IPS-18a (cell line): ENCODE results near the gene RAP2C.

ENCODE experiments used
- H3K27ac ChIP-seq: one replicate; pipeline ENCODE4 v1.5.1; 2013; ENCODE audit warnings: low read length
- H3K27me3 ChIP-seq: one replicate; pipeline ENCODE4 v1.6.1; 2013; ENCODE audit warnings: mild to moderate bottlenecking, low read length; ENCODE audit not compliant: control insufficient read depth, insufficient read depth
- H3K36me3 ChIP-seq: one replicate; pipeline ENCODE4 v1.6.1; 2013; ENCODE audit warnings: low read depth, low read length; ENCODE audit not compliant: control insufficient read depth
- H3K4me1 ChIP-seq: one replicate; pipeline ENCODE4 v1.6.1; 2013; ENCODE audit warnings: low read depth, low read length; ENCODE audit not compliant: control insufficient read depth
- H3K4me3 ChIP-seq: one replicate; pipeline ENCODE4 v1.5.1; 2013; ENCODE audit warnings: low read length
- H3K9ac ChIP-seq: one replicate; pipeline ENCODE4 v1.6.1; 2013; ENCODE audit warnings: mild to moderate bottlenecking, low read length, moderate library complexity
- H3K9me3 ChIP-seq: one replicate; pipeline ENCODE4 v1.6.1; 2013; ENCODE audit warnings: low read depth, low read length; ENCODE audit not compliant: control insufficient read depth

The RAP2C gene

DNA sequence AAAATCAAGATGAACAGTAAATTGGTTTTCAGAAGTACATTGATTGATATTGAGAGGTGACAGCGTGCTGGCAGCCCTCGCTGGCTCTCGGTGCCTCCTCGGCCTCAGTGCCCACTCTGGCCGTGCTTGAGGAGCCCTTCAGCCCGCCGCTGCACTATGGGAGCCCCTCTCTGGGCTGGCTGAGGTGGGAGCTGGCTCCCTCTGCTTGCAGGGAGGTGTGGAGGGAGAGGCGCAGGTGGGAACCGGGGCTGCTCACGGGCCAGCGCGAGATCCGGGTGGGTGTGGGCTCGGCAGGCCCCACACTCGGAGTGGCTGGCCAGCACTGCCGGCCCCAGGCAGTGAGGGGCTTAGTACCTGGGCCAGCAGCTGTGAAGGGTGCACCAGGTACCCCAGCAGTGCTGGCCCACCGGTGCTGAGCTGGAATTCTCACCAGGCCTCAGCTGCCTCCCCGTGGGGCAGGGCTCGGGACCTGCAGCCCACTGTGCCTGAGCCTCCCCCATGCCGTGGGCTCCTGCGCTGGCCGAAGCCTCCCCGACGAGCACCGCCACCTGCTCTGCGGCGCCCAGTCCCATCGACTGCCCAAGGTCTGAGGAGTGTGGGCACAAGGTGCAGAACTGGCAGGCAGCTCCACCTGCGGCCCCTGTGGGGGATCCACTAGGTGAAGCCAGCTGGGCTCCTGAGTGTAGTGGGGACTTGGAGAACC is 25.2 kb downstream of the RAP2C start:
- no peaks in the 10 kb centered on the region for H3K36me3 ChIP-seq
- no peaks in the 10 kb centered on the region for H3K27me3 ChIP-seq
- H3K4me1 ChIP-seq, result no peaks in the 10 kb centered on the region
- H3K27ac ChIP-seq, result no peak overlapping the region
- no peak overlapping the region for H3K4me3 ChIP-seq
- no peak overlapping the region for H3K9ac ChIP-seq
- H3K9me3 ChIP-seq, result peaks cover 14% of the 10 kb centered on the region

DNA sequence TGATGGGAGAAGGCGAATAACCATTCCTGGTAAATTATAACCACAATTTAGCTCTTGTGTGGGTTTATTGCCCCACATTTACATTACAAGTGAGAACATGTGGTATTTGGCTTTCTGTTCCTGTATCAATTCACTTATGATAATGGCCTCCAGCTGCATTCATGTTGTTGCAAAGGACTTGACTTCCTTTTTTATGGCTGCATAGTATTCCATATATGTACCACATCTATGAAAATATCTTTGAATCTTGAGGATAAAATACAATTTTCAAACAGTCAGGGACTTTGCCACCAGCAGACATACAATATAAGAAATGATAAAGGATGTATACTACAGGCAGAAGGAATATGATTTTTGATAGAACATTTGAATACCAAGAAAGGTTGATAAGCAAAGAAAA is 27.3 kb downstream of the RAP2C start:
- no peaks in the 10 kb centered on the region for H3K4me1 ChIP-seq
- no peaks in the 10 kb centered on the region for H3K36me3 ChIP-seq
- H3K4me3 ChIP-seq, result no peak overlapping the region
- no peak overlapping the region for H3K9ac ChIP-seq
- no peak overlapping the region for H3K27ac ChIP-seq
- peaks cover 11% of the 10 kb centered on the region for H3K9me3 ChIP-seq
- no peaks in the 10 kb centered on the region for H3K27me3 ChIP-seq

DNA sequence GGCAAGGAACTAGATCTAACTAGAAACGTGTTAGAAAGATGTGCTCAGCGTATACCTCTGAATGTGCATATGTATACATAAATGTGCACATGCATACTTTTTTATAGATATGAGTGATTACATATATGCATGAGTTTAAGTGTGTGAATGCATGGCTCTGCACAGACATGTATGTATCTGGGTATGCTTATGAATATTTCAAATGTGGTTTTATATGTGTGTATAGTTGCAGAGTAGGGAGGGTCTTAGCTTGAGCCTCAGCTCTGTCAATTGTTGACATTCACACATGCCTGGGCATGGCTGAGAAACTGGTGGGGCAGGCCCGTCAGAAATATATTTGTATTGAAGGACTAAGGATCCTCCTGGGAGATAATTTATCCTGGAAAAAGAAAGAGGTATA is 31.1 kb downstream of the RAP2C start:
- H3K27ac ChIP-seq, result no peak overlapping the region
- H3K36me3 ChIP-seq, result no peaks in the 10 kb centered on the region
- H3K4me3 ChIP-seq, result no peak overlapping the region
- H3K9ac ChIP-seq, result no peak overlapping the region
- H3K27me3 ChIP-seq, result no peaks in the 10 kb centered on the region
- H3K4me1 ChIP-seq, result no peaks in the 10 kb centered on the region
- peaks cover 12% of the 10 kb centered on the region for H3K9me3 ChIP-seq

DNA sequence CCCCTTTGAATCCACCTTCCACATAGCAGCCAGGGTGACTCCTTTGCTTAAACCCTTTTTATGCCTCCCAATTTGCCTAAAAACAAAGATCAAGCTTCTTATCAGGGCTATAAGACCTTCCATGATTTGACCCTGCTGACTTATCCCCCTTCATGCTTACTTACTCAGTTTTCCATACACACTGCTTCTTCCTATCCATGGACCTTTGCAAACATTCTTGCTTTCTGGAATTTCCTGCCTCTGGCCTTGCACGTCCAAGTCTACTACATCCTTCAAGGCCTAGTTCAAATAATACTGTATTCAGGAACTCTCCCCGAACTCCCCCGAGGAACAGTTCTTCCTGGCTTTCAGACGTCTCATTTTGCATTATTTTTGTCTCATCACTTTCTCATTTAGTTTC is 31.8 kb downstream of the RAP2C start:
- no peak overlapping the region for H3K4me3 ChIP-seq
- H3K9ac ChIP-seq, result no peak overlapping the region
- H3K36me3 ChIP-seq, result no peaks in the 10 kb centered on the region
- no peaks in the 10 kb centered on the region for H3K27me3 ChIP-seq
- no peaks in the 10 kb centered on the region for H3K4me1 ChIP-seq
- peaks cover 12% of the 10 kb centered on the region for H3K9me3 ChIP-seq
- no peak overlapping the region for H3K27ac ChIP-seq

DNA sequence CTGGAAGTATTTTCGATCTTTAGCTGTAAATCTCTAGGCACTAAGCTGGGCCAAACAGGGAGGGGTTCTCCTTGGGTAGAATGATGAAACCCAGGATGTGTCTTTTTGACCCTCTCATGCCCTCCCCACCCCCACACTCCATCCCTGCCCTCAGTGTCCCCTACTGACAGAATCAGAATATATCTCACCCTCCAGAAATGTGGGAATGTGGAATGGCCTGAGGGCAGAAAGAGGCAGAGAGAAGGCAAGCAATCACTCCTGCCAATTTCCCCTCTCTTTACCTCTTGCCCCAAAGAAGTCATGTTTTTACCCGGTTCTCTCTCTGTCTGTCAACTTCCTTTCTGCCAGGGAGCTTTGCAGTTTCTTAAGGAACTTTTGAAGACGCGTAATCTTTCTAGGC is 34.4 kb downstream of the RAP2C start:
- Histone ChIP-seq H3K27ac (no peak overlapping the region), H3K9me3 (peaks cover 12% of the 10 kb centered on the region), H3K9ac (no peak overlapping the region), H3K4me3 (no peak overlapping the region), H3K36me3 (no peaks in the 10 kb centered on the region), H3K27me3 (no peaks in the 10 kb centered on the region), H3K4me1 (no peaks in the 10 kb centered on the region)

DNA sequence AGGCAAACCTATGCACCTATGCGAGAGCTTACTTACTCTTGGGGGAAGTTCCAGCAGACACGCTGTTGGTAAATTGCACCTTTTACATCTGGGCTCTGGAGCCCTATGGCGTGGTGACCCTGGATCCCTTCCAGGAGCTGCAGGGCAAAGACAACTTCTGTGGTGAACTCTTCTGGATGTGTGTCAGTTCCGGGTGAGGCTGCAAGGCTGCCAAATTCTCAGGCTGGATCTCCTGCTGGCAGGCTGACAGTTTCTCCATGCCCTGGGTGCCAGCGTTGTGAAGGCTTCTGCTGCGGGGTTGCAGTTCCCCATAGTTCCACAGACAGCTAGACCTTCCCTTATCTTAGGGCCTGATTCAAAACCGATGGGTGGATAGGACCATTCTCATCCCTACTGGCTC is 37.9 kb downstream of the RAP2C start:
- peaks cover 12% of the 10 kb centered on the region for H3K9me3 ChIP-seq
- H3K4me3 ChIP-seq, result no peak overlapping the region
- H3K36me3 ChIP-seq, result no peaks in the 10 kb centered on the region
- no peak overlapping the region for H3K9ac ChIP-seq
- no peaks in the 10 kb centered on the region for H3K4me1 ChIP-seq
- no peak overlapping the region for H3K27ac ChIP-seq
- H3K27me3 ChIP-seq, result no peaks in the 10 kb centered on the region

DNA sequence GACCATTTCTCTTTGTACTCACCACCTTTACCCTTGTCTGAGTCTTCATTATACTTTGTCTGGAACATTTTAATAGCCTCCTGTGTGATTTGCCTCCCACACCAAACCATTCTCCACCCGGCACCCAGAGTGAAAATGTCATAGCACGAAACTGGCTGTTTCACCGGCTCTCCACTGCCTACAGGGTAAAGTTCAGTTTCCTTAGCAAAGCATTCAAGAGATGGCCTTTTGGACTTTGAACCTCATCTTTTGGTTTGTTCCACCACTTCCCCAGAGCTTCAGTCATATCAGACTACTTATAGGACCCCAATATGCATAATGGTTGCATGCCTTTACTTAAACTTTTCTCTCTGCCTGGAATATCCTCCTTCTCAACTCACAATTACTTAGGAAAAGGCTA is 38.3 kb downstream of the RAP2C start:
- peaks cover 15% of the 10 kb centered on the region for H3K9me3 ChIP-seq
- H3K27ac ChIP-seq, result no peak overlapping the region
- H3K4me1 ChIP-seq, result no peaks in the 10 kb centered on the region
- no peak overlapping the region for H3K9ac ChIP-seq
- H3K4me3 ChIP-seq, result no peak overlapping the region
- H3K27me3 ChIP-seq, result no peaks in the 10 kb centered on the region
- no peaks in the 10 kb centered on the region for H3K36me3 ChIP-seq

DNA sequence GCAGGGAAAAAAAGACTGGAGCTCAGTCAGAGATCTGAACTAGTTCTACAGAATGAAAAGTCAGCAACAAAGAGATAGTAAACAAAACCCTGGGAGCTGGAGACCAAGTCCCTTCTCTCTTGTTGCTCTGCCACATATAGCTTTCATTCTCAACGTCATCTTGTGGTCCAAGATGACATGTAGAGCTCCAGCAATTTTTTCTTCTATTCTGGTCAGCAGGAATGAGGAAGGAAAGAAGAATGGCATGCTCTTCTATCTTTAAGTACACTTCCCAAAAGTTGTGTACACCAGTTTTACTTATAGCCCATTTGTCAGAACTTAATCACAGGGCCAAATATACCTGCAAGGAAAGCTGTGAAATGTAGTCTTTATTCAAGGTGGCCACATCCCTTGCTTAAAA is 45.6 kb downstream of the RAP2C start:
- Histone ChIP-seq H3K27me3 (no peaks in the 10 kb centered on the region), H3K4me1 (peaks cover 4% of the 10 kb centered on the region), H3K27ac (no peak overlapping the region), H3K4me3 (no peak overlapping the region), H3K9ac (no peak overlapping the region), H3K9me3 (peaks cover 12% of the 10 kb centered on the region), H3K36me3 (no peaks in the 10 kb centered on the region)

DNA sequence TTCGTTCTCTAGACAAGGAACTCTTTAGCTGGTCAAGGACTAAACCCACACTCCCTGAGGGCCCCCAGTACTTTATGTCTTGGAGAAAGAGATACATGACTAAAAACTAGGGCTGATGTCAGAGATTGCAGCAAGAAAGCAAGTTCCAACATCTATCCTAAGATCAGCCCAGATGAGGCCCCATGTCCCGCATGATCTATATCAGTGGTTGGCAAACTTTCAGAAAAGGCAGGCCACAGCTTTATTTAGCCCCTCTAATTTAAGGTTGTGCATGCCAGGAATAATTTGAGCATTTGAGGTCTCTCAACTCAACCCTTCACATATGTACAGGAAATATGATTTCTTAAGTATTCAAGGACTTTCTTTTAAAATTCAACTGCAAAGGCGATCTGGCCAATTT is 47.4 kb downstream of the RAP2C start:
- no peaks in the 10 kb centered on the region for H3K36me3 ChIP-seq

DNA sequence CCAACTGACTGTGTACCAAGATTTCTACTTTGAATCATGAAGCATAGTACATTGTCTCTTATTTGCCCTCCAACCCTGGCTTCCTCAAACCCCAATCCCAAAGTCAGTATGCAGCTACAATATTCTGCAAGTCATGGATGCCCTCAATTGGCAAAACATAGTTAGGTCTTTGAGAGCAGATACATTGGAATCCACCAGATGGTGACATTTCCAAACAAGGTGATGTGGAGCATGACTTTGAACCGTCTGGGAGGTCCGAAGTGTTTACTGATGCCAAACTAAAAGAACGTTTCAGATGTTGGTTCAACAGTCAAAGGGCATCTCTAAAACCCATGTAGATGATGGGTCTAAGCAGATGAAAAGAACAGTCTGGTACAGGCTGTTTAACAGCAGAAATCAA is 47.8 kb downstream of the RAP2C start:
- no peak overlapping the region for H3K27ac ChIP-seq

More for the DNA sequence above, 47.4 kb downstream of the RAP2C start:
- Histone ChIP-seq H3K4me3 (no peak overlapping the region), H3K27me3 (no peaks in the 10 kb centered on the region), H3K9ac (no peak overlapping the region), H3K27ac (no peak overlapping the region), H3K4me1 (peaks cover 4% of the 10 kb centered on the region), H3K9me3 (peaks cover 16% of the 10 kb centered on the region)

DNA sequence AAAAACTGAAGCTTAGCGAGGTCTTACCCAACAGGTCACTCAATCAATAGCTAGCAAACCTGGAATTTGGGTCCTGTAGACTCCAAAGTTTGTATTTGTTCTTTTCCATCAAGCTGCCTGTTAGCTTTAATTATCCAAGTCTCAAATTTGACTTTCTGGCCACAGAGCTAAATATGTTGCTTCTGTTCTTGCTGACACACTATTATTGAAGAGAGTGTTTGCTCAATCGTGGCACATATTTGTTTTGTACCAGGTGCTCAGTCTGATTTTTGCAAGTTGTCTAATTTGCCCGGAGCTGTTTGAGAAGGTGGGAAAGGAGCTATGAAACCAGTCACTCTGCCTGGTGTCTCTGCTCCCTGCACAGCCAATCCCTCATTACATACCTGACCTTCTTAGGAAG is 49.7 kb downstream of the RAP2C start:
- no peaks in the 10 kb centered on the region for H3K27me3 ChIP-seq
- H3K36me3 ChIP-seq, result no peaks in the 10 kb centered on the region
- H3K4me1 ChIP-seq, result peaks cover 4% of the 10 kb centered on the region
- no peak overlapping the region for H3K27ac ChIP-seq
- H3K4me3 ChIP-seq, result no peak overlapping the region
- H3K9me3 ChIP-seq, result peaks cover 29% of the 10 kb centered on the region
- no peak overlapping the region for H3K9ac ChIP-seq

More for the DNA sequence above, 47.8 kb downstream of the RAP2C start:
- Histone ChIP-seq H3K9ac (no peak overlapping the region), H3K4me1 (peaks cover 4% of the 10 kb centered on the region), H3K36me3 (no peaks in the 10 kb centered on the region), H3K27me3 (no peaks in the 10 kb centered on the region), H3K4me3 (no peak overlapping the region), H3K9me3 (peaks cover 16% of the 10 kb centered on the region)

DNA sequence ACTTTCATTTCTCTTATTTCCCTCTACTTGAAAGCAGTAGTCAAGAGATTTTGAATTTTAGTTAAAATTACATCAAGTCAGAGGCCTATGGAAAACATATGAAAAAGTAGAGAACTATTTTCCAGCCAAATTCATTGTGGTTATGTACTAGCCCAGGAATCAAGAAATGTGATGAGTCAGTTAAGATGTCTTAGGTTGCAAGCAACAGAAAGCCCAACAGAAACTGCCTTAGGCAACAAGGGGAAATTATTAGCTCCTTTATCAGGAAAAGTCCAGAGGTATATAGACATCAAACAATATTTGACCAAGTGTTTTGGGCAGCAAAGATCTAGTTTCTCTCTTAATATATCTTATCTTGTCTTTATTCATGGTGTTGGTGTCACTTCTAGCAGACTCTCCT is 53.6 kb downstream of the RAP2C start:
- Histone ChIP-seq H3K27me3 (no peaks in the 10 kb centered on the region), H3K4me3 (no peak overlapping the region)

More for the DNA sequence above, 53.6 kb downstream of the RAP2C start:
- H3K27ac ChIP-seq, result no peak overlapping the region
- H3K9ac ChIP-seq, result no peak overlapping the region
- H3K4me1 ChIP-seq, result no peaks in the 10 kb centered on the region
- peaks cover 43% of the 10 kb centered on the region for H3K9me3 ChIP-seq
- no peaks in the 10 kb centered on the region for H3K36me3 ChIP-seq
